Esophagus mucosa (tissue), 1 donor: ENCODE results near the gene HOXB8. TPM values are rescaled to one million over a fixed set of nuclear protein-coding genes. Genes with fewer than 3 reads are reported as not detected.

Experiments
- ATAC-seq: fragments of 200-7000 bp; cut with Tn5 transposase; one replicate; pipeline ENCODE4 v1.9.1; 2020
- total RNA-seq: library from RNA; stranded (reverse); gene quantifications from one replicate; pipeline ENCODE4 v1.2.4, GENCODE V29; 2023
- donor health status: DM: yes; HTN: yes; CAD: no.

HOXB8 gene
- total RNA-seq, 1 donor from 2014 or later: not detected

GRCh38 chr17:48624544-48625494 is 9.7 kb upstream of the HOXB8 start:
- ATAC-seq: peak; percentile 19

- no peak for ATAC-seq
These were observed 9.0 kb upstream of the HOXB8 start for GRCh38 chr17:48624118-48624517.

- ATAC-seq: no peak
These were observed 8.5 kb upstream of the HOXB8 start for GRCh38 chr17:48623583-48623982.

DNA sequence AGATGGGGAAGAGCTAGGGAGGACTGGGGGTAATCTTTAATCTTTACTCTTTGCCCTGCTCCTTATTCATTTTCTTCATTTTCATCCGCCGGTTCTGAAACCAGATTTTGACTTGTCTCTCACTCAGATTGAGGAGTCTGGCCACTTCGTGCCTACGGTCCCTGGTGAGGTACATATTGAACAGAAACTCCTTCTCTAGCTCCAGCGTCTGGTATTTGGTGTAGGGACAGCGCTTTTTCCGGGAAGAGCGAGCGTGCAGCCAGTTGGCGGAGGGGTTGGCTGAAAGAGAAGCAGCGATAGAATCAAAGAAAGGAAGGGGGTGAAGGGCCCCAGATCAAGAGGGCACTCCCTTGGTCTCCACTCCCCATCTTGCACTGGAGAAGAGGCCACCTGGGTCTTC is 7.8 kb upstream of the HOXB8 start:
- ATAC-seq: no peak

DNA sequence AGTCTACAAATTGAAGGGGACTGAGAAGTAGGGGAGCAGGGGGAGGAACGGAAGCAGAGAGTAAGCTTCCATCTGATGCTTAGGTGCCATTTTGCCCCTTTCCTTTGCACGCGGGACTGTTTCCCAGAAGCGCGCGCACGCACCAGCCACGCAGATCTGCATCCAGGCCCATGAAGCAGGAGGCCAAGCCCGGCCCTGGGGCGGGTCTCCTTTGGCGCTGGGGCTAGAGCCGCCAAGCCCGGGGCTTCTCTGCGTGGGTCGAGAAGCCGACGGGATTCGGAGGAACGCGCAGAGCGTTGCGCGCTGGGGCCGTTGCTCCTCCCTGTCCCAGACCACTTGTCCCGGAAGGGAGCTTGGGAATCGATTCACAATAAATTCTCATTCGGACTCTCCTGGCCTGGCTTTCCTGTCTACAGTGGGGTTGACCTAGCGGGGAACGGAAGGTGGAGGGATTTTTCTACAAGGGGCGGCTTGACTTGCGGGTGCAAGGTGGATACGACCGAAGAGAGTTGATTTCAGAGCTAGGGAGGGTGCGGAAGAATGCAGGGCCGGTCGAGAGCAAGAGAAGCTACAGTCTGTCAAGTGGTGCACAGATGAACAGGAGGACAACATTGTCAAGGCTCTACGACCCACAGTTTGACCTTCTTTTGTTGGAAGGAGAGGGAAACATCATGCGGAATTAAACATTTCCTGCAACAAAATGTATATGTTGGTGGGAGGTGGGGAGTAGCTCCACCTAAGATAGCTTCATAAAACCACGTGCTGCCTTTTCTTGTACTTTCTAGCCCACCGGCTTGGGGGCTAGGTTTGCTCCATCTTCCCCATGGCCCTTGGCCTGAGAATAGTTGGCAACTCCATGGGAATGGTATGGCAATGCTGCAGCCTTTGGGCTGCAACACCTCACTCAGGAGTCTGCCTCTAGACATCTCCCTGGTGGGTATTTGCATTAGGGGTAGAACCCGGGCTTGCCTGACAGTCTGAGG is 6.6 kb upstream of the HOXB8 start:
- ATAC-seq: no peak

- no peak for ATAC-seq
These were observed 5.5 kb upstream of the HOXB8 start for GRCh38 chr17:48620461-48621139.

DNA sequence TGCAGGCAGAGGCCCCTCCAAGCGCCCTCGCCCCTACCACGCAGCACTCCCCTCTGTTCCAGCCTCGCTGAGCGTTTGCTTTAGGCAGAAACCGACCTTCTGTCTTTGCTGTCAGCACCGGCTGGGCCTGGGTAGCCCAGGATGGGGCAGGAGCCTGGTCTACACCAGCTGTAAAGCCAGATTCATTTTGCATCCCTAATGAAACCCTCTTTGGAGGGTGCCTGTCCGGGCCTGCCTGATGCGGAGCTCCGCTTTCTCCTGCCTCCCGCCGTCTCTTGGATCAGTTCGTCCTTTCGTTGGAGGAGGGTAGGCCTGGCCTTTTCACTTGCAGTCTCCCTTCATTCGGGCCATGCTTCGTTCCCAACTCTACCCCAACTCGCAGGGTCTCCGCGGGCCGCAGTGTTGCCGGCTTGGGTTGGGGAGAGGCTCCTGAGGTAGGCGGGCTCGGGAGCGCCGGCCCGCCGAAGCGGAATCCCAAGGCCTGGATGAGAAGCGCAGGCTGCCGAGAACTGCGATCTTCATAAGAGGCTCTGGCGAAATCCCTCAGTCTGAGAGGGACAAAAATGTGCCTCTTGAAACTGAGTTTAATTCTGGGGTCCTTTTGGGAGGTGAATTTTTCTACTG is 4.8 kb upstream of the HOXB8 start:
- no peak for ATAC-seq

GRCh38 chr17:48618256-48618896 is 3.3 kb upstream of the HOXB8 start:
- peak; percentile 85 for ATAC-seq

GRCh38 chr17:48617471-48618255 is 2.6 kb upstream of the HOXB8 start:
- peak; percentile 16 for ATAC-seq

- ATAC-seq: no peak
These were observed 1.8 kb upstream of the HOXB8 start for GRCh38 chr17:48616717-48617470.

DNA sequence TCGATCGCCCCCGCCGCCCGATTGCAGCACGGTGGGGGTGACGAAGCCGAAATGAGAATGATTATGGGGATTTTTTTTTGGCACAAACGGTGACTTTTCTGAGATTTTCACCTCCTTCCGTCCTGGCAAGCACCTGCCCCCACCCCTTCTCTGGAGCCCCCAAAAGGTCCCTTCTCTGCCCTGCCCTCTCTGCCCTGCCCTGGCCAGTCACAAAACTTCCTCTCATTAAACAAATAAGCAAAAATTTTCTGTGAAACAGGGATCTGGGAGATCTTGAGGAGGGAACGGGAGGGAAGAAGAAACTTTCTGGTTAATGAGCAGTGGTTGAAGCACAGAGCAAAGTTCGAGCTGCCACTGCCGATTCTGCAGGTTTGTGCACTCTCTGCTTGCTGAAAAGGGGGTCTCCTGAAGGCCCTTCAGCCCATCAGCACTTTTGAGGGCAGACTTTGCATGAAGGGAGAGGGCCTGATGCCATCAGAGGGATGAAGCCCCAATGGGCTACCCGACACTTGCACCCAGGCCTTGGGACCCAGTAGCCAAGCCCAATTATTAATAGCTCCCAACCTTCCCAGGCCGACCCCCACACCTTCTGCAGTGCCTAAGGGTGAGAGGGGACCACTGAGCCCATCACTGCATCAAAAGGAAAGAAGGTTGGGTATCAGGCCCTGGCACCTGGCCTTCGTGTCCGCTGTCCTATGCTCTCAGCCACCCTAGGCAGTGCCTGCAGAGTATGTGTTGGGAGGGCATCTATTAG is 1.0 kb upstream of the HOXB8 start:
- ATAC-seq: no peak

DNA sequence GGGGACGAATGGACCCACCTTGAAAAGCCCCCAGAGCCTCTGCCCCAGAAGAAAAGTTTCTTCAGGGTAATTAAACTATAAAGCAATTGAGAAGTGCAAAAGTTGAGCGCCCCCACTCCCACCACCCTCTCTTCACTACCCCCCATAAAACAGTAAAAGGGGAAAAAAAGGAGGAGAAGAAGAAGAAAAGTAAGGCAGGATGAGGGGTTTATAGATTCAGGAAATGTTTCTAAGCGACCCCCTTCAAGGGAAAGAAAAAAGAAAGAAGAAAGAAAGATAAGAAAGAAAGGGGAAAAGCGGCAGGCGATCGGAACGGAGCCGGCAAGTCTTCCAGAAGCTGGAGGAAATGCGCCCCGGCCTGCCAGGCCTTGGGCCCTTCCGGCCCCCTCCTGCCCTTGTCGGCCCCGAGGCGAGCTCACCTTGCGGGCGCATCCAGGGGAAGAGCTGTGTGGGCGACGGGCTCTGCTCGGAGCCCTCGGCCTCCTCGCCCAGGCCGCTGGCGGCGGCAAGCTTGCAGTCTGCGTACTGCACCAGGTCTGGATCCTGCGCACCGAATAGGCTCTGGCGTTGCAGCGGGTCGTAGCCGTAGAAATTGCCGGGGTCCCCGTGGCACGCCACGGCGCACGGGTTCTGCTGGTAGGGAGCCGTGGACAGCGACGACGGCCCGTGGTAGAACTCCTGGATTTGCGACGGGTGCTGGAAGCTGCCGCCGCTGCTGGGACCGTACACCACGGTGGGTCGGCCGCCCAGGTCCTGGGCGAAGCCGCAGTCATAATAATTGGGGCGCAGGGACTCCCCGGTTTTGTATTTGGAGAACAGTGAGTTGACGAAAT is 1.0 kb downstream of the HOXB8 start:
- ATAC-seq: no peak

GRCh38 chr17:48612854-48613691 is 2.0 kb downstream of the HOXB8 start:
- no peak for ATAC-seq

DNA sequence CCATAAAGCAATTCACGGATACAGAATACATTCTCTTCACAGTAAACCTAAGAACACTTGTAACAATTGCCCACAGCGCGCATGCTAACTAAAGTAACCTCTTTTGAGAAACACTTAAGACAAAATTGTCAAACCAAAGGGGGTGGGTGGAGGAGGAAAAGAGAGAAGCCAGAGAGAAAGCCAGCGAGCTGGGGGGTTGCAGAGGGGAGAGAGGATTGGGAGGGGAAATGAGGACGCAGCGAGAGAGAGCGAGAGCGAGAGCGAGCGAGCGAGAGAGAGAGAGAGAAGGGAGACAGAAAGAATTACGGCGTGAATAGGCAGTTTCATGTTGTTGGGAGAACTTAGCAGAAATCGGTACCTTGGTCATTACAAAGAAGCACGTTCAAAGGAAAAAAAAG is 2.6 kb downstream of the HOXB8 start:
- ATAC-seq: no peak

GRCh38 chr17:48611681-48612455 is 3.2 kb downstream of the HOXB8 start:
- ATAC-seq: no peak

GRCh38 chr17:48611213-48611612 is 3.9 kb downstream of the HOXB8 start:
- no peak for ATAC-seq
